HEK293 (cell line): Measurements from ENCODE around the gene AATK.
A peak's percentile ranks its signal among the peaks of the same experiment; 100 is the strongest.

ENCODE experiments used
- CTCF ChIA-PET: fragments of 350-600 bp; formaldehyde crosslinking; extraction: SDS; loops from one replicate; lab custom pipeline; 2021; ENCODE audit warnings: antibody characterized with exemption; lab: Yijun Ruan, JAX
- POLR2A ChIA-PET: fragments of 300-600 bp; formaldehyde crosslinking; extraction: SDS; loops from one replicate; lab custom pipeline; 2020; ENCODE audit warnings: antibody characterized with exemption, inconsistent platforms; lab: Yijun Ruan, JAX
- H3K27ac ChIP-seq: fragments of 200-500 bp; sonication (Bioruptor generic); 2 replicates; pipeline ENCODE4 v1.5.1; 2014; ENCODE audit warnings: low read depth, low read length, control low read depth, inconsistent platforms; ENCODE audit errors: extremely low read depth
- H3K36me3 ChIP-seq, 2 experiments: fragments of 200-500 bp in 1 of 2; sonication (Bioruptor generic) in 1 of 2; 1 replicate in 1 of 2; 2 replicates in 1 of 2; pipeline ENCODE4 v1.5.1; 2014 to 2017; ENCODE audit warnings: inconsistent platforms in 2 of 2, low read length in 2 of 2; ENCODE audit not compliant: control insufficient read depth in 2 of 2, insufficient read depth in 1 of 2
- H3K4me1 ChIP-seq: fragments of 200-500 bp; sonication (Bioruptor generic); 2 replicates; pipeline ENCODE4 v1.5.1; 2014; ENCODE audit warnings: mild to moderate bottlenecking, low read length, inconsistent platforms; ENCODE audit not compliant: control insufficient read depth, insufficient read depth
- H3K4me3 ChIP-seq: 2 replicates; pipeline ENCODE4 v1.5.1; 2011; ENCODE audit warnings: low read depth, mild to moderate bottlenecking, control low read depth, low read length, moderate library complexity
- H3K9me3 ChIP-seq: fragments of 200-500 bp; sonication (Bioruptor generic); 2 replicates; pipeline ENCODE4 v1.5.1; 2014; ENCODE audit warnings: low read depth, low read length, inconsistent platforms; ENCODE audit not compliant: control insufficient read depth, insufficient read depth
- EGR2 ChIP-seq: fragments of 450-650 bp; formaldehyde crosslinking; IDR thresholded peaks from 2 replicates; pipeline ENCODE4 v1.5.1; 2016; ENCODE audit warnings: low read depth, missing biosample characterization, missing genetic modification characterization
- GLI2 ChIP-seq: fragments of 450-650 bp; formaldehyde crosslinking; IDR thresholded peaks from 2 replicates; pipeline ENCODE4; 2017; ENCODE audit warnings: missing biosample characterization, missing genetic modification characterization, low read depth, borderline replicate concordance
- KLF17 ChIP-seq: fragments of 450-650 bp; formaldehyde crosslinking; IDR thresholded peaks from 2 replicates; pipeline ENCODE4 v1.5.1; 2016; ENCODE audit warnings: missing biosample characterization, missing genetic modification characterization
- MZF1 ChIP-seq: fragments of 450-650 bp; formaldehyde crosslinking; IDR thresholded peaks from 2 replicates; pipeline ENCODE4 v1.5.1; 2017; ENCODE audit warnings: missing biosample characterization, missing genetic modification characterization, borderline replicate concordance
- PRDM10 ChIP-seq: fragments of 450-650 bp; formaldehyde crosslinking; IDR thresholded peaks from 2 replicates; pipeline ENCODE4 v1.5.1; 2016; ENCODE audit warnings: missing biosample characterization, missing genetic modification characterization
- SP7 ChIP-seq: fragments of 450-650 bp; formaldehyde crosslinking; IDR thresholded peaks from 2 replicates; pipeline ENCODE4 v1.5.1; 2016; ENCODE audit warnings: missing biosample characterization, missing genetic modification characterization
- YY1 ChIP-seq: fragments of 450-650 bp; formaldehyde crosslinking; IDR thresholded peaks from 2 replicates; pipeline ENCODE4 v1.5.1; 2018; ENCODE audit warnings: missing biosample characterization, missing genetic modification characterization
- ZBTB10 ChIP-seq: fragments of 450-650 bp; formaldehyde crosslinking; IDR thresholded peaks from 2 replicates; pipeline ENCODE4 v1.5.1; 2016; ENCODE audit warnings: missing biosample characterization, missing genetic modification characterization
- ZBTB17 ChIP-seq: fragments of 450-650 bp; formaldehyde crosslinking; IDR thresholded peaks from 2 replicates; pipeline ENCODE4 v1.5.1; 2016; ENCODE audit warnings: missing biosample characterization, missing genetic modification characterization
- ZBTB20 ChIP-seq: fragments of 450-650 bp; formaldehyde crosslinking; IDR thresholded peaks from 2 replicates; pipeline ENCODE4 v1.5.1; 2016; ENCODE audit warnings: missing biosample characterization, missing genetic modification characterization
- ZBTB26 ChIP-seq: fragments of 450-650 bp; formaldehyde crosslinking; optimal IDR thresholded peaks from 2 replicates; pipeline ENCODE3; 2016; ENCODE audit warnings: missing biosample characterization, mild to moderate bottlenecking, missing genetic modification characterization
- ZBTB48 ChIP-seq: fragments of 450-650 bp; formaldehyde crosslinking; IDR thresholded peaks from 2 replicates; pipeline ENCODE4 v1.5.1; 2016; ENCODE audit warnings: missing biosample characterization, missing genetic modification characterization
- ZBTB8A ChIP-seq: fragments of 450-650 bp; formaldehyde crosslinking; IDR thresholded peaks from 2 replicates; pipeline ENCODE4 v1.5.1; 2016; ENCODE audit warnings: missing biosample characterization, missing genetic modification characterization
- ZFHX2 ChIP-seq: fragments of 450-650 bp; formaldehyde crosslinking; conservative IDR thresholded peaks from 2 replicates; pipeline ENCODE4 v1.5.1; 2016; ENCODE audit warnings: missing biosample characterization, missing genetic modification characterization
- ZFP69B ChIP-seq: fragments of 450-650 bp; formaldehyde crosslinking; IDR thresholded peaks from 2 replicates; pipeline ENCODE4 v1.5.1; 2016; ENCODE audit warnings: missing biosample characterization, missing genetic modification characterization
- ZNF184 ChIP-seq: fragments of 450-650 bp; IDR thresholded peaks from 2 replicates; pipeline ENCODE4 v1.5.1; 2018; ENCODE audit warnings: missing biosample characterization, mild to moderate bottlenecking, missing genetic modification characterization
- ZNF335 ChIP-seq: fragments of 450-650 bp; formaldehyde crosslinking; conservative IDR thresholded peaks from 2 replicates; pipeline ENCODE4 v1.5.1; 2016; ENCODE audit warnings: missing biosample characterization, missing genetic modification characterization
- ZNF341 ChIP-seq: fragments of 450-650 bp; formaldehyde crosslinking; IDR thresholded peaks from 2 replicates; pipeline ENCODE4; 2016; ENCODE audit warnings: low read depth, missing biosample characterization, missing genetic modification characterization
- ZNF692 ChIP-seq: fragments of 450-650 bp; formaldehyde crosslinking; IDR thresholded peaks from 2 replicates; pipeline ENCODE4 v1.5.1; 2016; ENCODE audit warnings: missing biosample characterization, missing genetic modification characterization
- TF ChIP-seq, protein P1 (sequence below): fragments of 450-650 bp; formaldehyde crosslinking; IDR thresholded peaks from 2 replicates; pipeline ENCODE4 v1.5.1; 2016; ENCODE audit warnings: missing biosample characterization, missing genetic modification characterization
- TF ChIP-seq, protein P2 (sequence below): fragments of 450-650 bp; formaldehyde crosslinking; IDR thresholded peaks from 2 replicates; pipeline ENCODE4 v1.5.1; 2017; ENCODE audit warnings: missing biosample characterization, missing genetic modification characterization

The AATK gene

DNA sequence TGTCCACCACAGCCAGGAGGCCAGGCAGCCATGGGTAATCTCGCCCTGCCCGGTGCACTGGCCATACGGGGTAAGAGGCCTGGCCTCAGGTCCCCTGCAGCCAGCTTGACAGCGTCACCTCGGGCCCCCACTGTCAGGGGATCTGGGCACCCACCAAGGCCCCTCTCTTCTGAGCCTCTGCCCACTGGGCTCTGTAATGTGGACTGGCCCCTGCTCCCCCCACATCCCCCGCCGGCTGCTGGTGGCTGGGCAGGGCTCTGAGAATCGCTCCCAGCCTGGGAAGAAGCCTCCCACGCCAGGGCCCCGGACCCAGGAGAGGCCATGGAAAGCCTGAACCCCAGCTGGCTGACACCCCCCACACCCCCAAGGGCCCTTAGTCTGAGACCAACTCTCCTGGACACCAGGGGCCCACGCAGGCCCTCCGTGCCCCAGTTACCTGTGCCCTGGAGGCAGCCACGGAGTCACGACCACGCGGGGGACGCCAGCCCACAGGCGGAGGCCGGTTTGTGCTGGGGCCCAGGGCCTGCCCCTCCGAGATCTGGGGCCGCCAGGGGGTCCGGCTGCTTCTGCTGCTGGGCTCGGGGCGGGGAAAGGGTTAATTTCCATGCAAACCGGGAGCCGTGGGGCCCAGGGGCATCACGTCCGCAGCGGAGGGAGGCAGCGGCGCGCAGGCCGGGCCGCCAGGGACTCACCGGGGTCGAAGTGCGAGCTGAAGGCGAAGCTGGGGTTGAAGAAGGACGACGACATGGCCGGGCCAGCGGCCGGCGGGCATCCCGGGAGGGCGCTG, 582 bp downstream of the AATK start, which contains the start of gene PVALEF:
Gene PVALEF, plus strand, starts transcription at position 262 of the 787 bp plus-strand sequence. CDS start 15,720 bp downstream, outside the sequence.
- Histone ChIP-seq H3K27ac (peak within 1 kb of the TSS; percentile 55; the same call in 1 of the 2 replicates), H3K9me3 (no peaks in the 10 kb centered on the region), H3K36me3 (no peaks in the 10 kb centered on the region), H3K4me3 (peak within 1 kb of the TSS; percentile 47), H3K4me1 (peaks cover 2% of the 10 kb centered on the region; the same call in 1 of the 2 replicates)
- ChIA-PET CTCF (interaction anchor here (1.6 to 1.7 kb wide), 2 partner anchors 23 to 35 kb away, joined by 4 read pairs; no protein-coding TSS in a partner anchor), POLR2A (interaction anchor here (0.5 to 1.3 kb wide), 2 partner anchors 22 to 107 kb away, joined by 3 to 4 read pairs; no protein-coding TSS in a partner anchor)
- no peak for TF ChIP-seq MZF1 (tag by site-specific recombination)
- peak; percentile 27; the same call in 1 of the 2 replicates for TF ChIP-seq ZNF341 (tag by site-specific recombination)
- 0 out of 2 replicates have a peak, but pooled peaks have one; percentile 14 for TF ChIP-seq SP7
- TF ChIP-seq ZBTB10 = peak; percentile 67; the same call in 1 of the 2 replicates
- TF ChIP-seq YY1 (tag by site-specific recombination) = peak; percentile 21; the same call in 1 of the 2 replicates
- TF ChIP-seq, protein P1, sequence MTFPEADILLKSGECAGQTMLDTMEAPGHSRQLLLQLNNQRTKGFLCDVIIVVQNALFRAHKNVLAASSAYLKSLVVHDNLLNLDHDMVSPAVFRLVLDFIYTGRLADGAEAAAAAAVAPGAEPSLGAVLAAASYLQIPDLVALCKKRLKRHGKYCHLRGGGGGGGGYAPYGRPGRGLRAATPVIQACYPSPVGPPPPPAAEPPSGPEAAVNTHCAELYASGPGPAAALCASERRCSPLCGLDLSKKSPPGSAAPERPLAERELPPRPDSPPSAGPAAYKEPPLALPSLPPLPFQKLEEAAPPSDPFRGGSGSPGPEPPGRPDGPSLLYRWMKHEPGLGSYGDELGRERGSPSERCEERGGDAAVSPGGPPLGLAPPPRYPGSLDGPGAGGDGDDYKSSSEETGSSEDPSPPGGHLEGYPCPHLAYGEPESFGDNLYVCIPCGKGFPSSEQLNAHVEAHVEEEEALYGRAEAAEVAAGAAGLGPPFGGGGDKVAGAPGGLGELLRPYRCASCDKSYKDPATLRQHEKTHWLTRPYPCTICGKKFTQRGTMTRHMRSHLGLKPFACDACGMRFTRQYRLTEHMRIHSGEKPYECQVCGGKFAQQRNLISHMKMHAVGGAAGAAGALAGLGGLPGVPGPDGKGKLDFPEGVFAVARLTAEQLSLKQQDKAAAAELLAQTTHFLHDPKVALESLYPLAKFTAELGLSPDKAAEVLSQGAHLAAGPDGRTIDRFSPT (tag by site-specific recombination) = 0 out of 2 replicates have a peak, but pooled peaks have one; percentile 30
- TF ChIP-seq EGR2 = 0 out of 2 replicates have a peak, but pooled peaks have one; percentile 10
- TF ChIP-seq KLF17 (tag by site-specific recombination) = no peak
- TF ChIP-seq GLI2 (tag by site-specific recombination) = no peak
- TF ChIP-seq ZNF335 (tag by site-specific recombination) = peak; percentile 51
- TF ChIP-seq ZFHX2 (tag by site-specific recombination) = peak; percentile 62
- peak; percentile 85 for TF ChIP-seq ZNF692 (tag by site-specific recombination)
- peak; percentile 87 for TF ChIP-seq ZBTB20 (tag by site-specific recombination)
- peak; percentile 75; the same call in 1 of the 2 replicates for TF ChIP-seq ZFP69B (tag by site-specific recombination)
- 0 out of 2 replicates have a peak, but pooled peaks have one; percentile 21 for TF ChIP-seq PRDM10 (tag by site-specific recombination)
- TF ChIP-seq ZBTB8A (tag by site-specific recombination) = peak; percentile 52
- TF ChIP-seq, protein P2, sequence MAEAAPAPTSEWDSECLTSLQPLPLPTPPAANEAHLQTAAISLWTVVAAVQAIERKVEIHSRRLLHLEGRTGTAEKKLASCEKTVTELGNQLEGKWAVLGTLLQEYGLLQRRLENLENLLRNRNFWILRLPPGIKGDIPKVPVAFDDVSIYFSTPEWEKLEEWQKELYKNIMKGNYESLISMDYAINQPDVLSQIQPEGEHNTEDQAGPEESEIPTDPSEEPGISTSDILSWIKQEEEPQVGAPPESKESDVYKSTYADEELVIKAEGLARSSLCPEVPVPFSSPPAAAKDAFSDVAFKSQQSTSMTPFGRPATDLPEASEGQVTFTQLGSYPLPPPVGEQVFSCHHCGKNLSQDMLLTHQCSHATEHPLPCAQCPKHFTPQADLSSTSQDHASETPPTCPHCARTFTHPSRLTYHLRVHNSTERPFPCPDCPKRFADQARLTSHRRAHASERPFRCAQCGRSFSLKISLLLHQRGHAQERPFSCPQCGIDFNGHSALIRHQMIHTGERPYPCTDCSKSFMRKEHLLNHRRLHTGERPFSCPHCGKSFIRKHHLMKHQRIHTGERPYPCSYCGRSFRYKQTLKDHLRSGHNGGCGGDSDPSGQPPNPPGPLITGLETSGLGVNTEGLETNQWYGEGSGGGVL = 0 out of 2 replicates have a peak, but pooled peaks have one; percentile 20
- TF ChIP-seq ZBTB26 (tag by site-specific recombination) = peak; percentile 60
- no peak for TF ChIP-seq ZNF184
- 0 out of 2 replicates have a peak, but pooled peaks have one; percentile 30 for TF ChIP-seq ZBTB17 (tag by site-specific recombination)
- TF ChIP-seq ZBTB48 (tag by site-specific recombination) = peak; percentile 69; the same call in 1 of the 2 replicates
